ENCODE results near the gene SYK. TPM values are rescaled to one million over a fixed set of nuclear protein-coding genes. Genes with fewer than 3 reads are reported as not detected.

SYK gene
- total RNA-seq, 1 donor, result not detected

DNA sequence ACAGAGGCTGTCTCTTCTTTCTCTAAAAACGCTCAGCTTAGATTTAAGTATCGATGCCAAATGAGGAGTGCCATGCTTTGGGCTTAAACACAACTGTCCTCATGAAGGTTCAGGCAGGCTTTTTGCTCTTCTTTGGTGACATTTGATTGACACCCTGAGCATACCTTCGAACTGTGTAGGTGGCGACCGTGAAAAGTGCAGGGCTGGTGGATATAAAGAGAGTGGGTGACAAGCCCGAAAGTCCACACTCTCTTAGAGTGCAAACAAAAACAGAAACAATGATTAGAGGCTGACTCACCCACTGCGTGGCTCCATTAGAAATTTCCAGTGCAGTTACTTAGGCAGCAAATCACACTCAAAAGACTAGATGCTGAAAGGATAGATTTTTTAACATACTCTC is 141.7 kb downstream of the SYK start:
- Histone ChIP-seq H3K9me3 (ENCODE audit: low read depth, low read length) (no peaks in the 10 kb centered on the region), H3K27ac (ENCODE audit: low read depth, low read length) (no peak overlapping the region), H3K36me3 (ENCODE audit: insufficient read depth, low read length) (no peaks in the 10 kb centered on the region), H3K79me2 (ENCODE audit: insufficient read depth, low read length) (no peaks in the 10 kb centered on the region), H4K20me1 (ENCODE audit: insufficient read depth, low read length) (no peaks in the 10 kb centered on the region), H3K27me3 (ENCODE audit: insufficient read depth, low read length) (peaks cover 48% of the 10 kb centered on the region), H3K4me2 (ENCODE audit: insufficient read depth, low read length) (no peak overlapping the region), H3K4me1 (ENCODE audit: insufficient read depth, low read length) (no peaks in the 10 kb centered on the region), H2AFZ (ENCODE audit: low read length) (no peak overlapping the region), H3K4me3 (ENCODE audit: insufficient read depth, low read length) (no peak overlapping the region)
- DNase-seq (ENCODE audit: insufficient read length, low spot score, missing footprints), result no peak
- TF ChIP-seq, protein P1, sequence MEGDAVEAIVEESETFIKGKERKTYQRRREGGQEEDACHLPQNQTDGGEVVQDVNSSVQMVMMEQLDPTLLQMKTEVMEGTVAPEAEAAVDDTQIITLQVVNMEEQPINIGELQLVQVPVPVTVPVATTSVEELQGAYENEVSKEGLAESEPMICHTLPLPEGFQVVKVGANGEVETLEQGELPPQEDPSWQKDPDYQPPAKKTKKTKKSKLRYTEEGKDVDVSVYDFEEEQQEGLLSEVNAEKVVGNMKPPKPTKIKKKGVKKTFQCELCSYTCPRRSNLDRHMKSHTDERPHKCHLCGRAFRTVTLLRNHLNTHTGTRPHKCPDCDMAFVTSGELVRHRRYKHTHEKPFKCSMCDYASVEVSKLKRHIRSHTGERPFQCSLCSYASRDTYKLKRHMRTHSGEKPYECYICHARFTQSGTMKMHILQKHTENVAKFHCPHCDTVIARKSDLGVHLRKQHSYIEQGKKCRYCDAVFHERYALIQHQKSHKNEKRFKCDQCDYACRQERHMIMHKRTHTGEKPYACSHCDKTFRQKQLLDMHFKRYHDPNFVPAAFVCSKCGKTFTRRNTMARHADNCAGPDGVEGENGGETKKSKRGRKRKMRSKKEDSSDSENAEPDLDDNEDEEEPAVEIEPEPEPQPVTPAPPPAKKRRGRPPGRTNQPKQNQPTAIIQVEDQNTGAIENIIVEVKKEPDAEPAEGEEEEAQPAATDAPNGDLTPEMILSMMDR (IDR thresholded peaks at IDR 0.05; ENCODE audit: extremely low read depth, low read depth, low read length), result no peak

GRCh38 chr9:90945336-90945735 is 143.7 kb downstream of the SYK start:
- Histone ChIP-seq H3K36me3 (ENCODE audit: insufficient read depth, low read length) (no peaks in the 10 kb centered on the region), H3K27me3 (ENCODE audit: insufficient read depth, low read length) (peaks cover 50% of the 10 kb centered on the region)
- DNase-seq (ENCODE audit: insufficient read length, low spot score, missing footprints), result no peak

GRCh38 chr9:90946982-90947381 is 145.4 kb downstream of the SYK start:
- Histone ChIP-seq H3K27ac (ENCODE audit: low read depth, low read length) (no peak overlapping the region), H3K79me2 (ENCODE audit: insufficient read depth, low read length) (no peaks in the 10 kb centered on the region), H3K9me3 (ENCODE audit: low read depth, low read length) (no peaks in the 10 kb centered on the region), H3K4me3 (ENCODE audit: insufficient read depth, low read length) (no peak overlapping the region), H3K27me3 (ENCODE audit: insufficient read depth, low read length) (peaks cover 55% of the 10 kb centered on the region), H3K36me3 (ENCODE audit: insufficient read depth, low read length) (no peaks in the 10 kb centered on the region), H2AFZ (ENCODE audit: low read length) (no peak overlapping the region), H3K4me2 (ENCODE audit: insufficient read depth, low read length) (no peak overlapping the region), H3K4me1 (ENCODE audit: insufficient read depth, low read length) (no peaks in the 10 kb centered on the region), H4K20me1 (ENCODE audit: insufficient read depth, low read length) (no peaks in the 10 kb centered on the region)
- TF ChIP-seq, protein P1 (IDR thresholded peaks at IDR 0.05; ENCODE audit: extremely low read depth, low read depth, low read length), result no peak
- DNase-seq (ENCODE audit: insufficient read length, low spot score, missing footprints), result no peak

More at GRCh38 chr9:90945336-90945735, 143.7 kb downstream of the SYK start:
- Histone ChIP-seq H3K79me2 (ENCODE audit: insufficient read depth, low read length) (no peaks in the 10 kb centered on the region), H3K9me3 (ENCODE audit: low read depth, low read length) (no peaks in the 10 kb centered on the region), H3K4me2 (ENCODE audit: insufficient read depth, low read length) (no peak overlapping the region), H3K4me1 (ENCODE audit: insufficient read depth, low read length) (no peaks in the 10 kb centered on the region), H4K20me1 (ENCODE audit: insufficient read depth, low read length) (no peaks in the 10 kb centered on the region), H3K4me3 (ENCODE audit: insufficient read depth, low read length) (no peak overlapping the region), H2AFZ (ENCODE audit: low read length) (no peak overlapping the region), H3K27ac (ENCODE audit: low read depth, low read length) (no peak overlapping the region)
- TF ChIP-seq, protein P1 (IDR thresholded peaks at IDR 0.05; ENCODE audit: extremely low read depth, low read depth, low read length), result no peak

Other genes starting within 250 kb of the SYK start
- under 0.01 TPM in 1 of 2 replicates, not detected in the other for gene DIRAS2, start 159.0 kb upstream of the SYK start, total RNA-seq